Effector memory CD4-positive, alpha-beta T cell (primary cell): Measurements from ENCODE around the gene CDH13.

Experiments
- DNase-seq, 3 donors: peaks; one replicate each; pipeline ENCODE4 v3.0.0-alpha.2; 2020
- H3K27ac ChIP-seq: 2 replicates; pipeline ENCODE4 v1.7.0; 2013; ENCODE audit warnings: mild to moderate bottlenecking, low read length, moderate library complexity; ENCODE audit not compliant: insufficient read depth, poor library complexity, severe bottlenecking
- H3K27me3 ChIP-seq: replicated peaks from 2 replicates; pipeline ENCODE4 v1.7.0; 2013; ENCODE audit warnings: mild to moderate bottlenecking, low read length; ENCODE audit not compliant: insufficient read depth, control insufficient read depth, poor library complexity, severe bottlenecking
- H3K36me3 ChIP-seq: 2 replicates; pipeline ENCODE4 v1.7.0; 2013; ENCODE audit warnings: mild to moderate bottlenecking, low read length, moderate library complexity; ENCODE audit not compliant: control insufficient read depth, insufficient read depth
- H3K4me1 ChIP-seq: 2 replicates; pipeline ENCODE4 v1.7.0; 2013; ENCODE audit warnings: low read length, mild to moderate bottlenecking; ENCODE audit not compliant: control insufficient read depth, insufficient read depth, poor library complexity, severe bottlenecking
- H3K4me3 ChIP-seq: 2 replicates; pipeline ENCODE4 v1.7.0; 2013; ENCODE audit warnings: low read length, low read depth, mild to moderate bottlenecking; ENCODE audit not compliant: insufficient read depth, poor library complexity, severe bottlenecking
- H3K9me3 ChIP-seq: 2 replicates; pipeline ENCODE4 v1.7.0; 2013; ENCODE audit warnings: mild to moderate bottlenecking, low read length, moderate library complexity; ENCODE audit not compliant: control insufficient read depth

The CDH13 gene

DNA sequence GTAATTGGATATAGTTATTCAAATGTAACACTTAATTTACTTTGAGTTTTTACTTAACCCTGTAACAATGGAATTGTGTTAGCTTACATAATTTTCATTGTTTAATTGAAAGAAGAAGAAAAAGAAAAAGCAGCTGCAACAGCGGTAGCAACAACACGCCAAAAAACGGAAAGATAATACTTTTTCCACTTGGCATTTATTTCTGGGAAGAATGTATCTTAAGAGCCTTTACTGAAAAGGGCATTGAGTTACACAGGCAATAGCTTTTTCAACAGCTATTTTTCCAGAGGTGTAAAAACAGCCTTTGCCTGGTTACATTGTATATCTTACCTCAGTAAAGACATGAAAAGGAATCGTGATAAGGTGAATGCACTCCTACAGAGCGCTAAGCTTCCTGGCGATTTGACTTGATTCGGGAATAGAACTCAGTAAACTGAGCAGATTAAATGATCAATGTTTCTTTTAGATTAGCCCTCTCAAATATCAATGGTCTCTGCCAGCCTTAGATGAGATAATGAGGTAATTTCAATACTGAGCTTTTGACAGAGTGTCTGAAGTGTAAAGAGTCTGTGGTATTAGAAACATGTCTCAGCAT is 311.3 kb downstream of the CDH13 start:
- Histone ChIP-seq H3K9me3 (no peaks in the 10 kb centered on the region), H3K27ac (no peak overlapping the region), H3K27me3 (no peaks in the 10 kb centered on the region), H3K36me3 (no peaks in the 10 kb centered on the region), H3K4me3 (no peak overlapping the region), H3K4me1 (no peaks in the 10 kb centered on the region)
- no peak for DNase-seq

DNA sequence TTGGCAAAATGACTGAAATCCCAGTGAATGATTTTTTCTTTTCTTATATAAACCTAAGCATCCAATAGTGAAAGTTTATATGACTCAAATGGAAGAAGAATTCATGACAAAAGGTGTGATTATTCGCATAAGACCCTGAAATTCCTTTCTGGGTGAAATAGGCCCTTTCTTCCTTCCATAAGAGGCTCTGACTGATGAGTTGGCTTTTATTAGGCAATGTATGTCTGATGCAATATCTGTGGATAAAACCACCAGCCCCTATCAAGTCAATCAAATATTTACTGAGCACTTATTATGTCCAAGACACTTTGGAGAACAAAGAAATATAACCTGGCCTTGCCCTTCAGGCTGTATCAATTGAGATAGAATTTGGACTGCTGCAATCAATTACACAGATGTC is 316.6 kb downstream of the CDH13 start:
- no peak overlapping the region for H3K4me3 ChIP-seq
- no peak overlapping the region for H3K27ac ChIP-seq
- no peaks in the 10 kb centered on the region for H3K27me3 ChIP-seq
- no peak for DNase-seq
- H3K36me3 ChIP-seq, result no peaks in the 10 kb centered on the region
- no peaks in the 10 kb centered on the region for H3K9me3 ChIP-seq
- no peaks in the 10 kb centered on the region for H3K4me1 ChIP-seq

DNA sequence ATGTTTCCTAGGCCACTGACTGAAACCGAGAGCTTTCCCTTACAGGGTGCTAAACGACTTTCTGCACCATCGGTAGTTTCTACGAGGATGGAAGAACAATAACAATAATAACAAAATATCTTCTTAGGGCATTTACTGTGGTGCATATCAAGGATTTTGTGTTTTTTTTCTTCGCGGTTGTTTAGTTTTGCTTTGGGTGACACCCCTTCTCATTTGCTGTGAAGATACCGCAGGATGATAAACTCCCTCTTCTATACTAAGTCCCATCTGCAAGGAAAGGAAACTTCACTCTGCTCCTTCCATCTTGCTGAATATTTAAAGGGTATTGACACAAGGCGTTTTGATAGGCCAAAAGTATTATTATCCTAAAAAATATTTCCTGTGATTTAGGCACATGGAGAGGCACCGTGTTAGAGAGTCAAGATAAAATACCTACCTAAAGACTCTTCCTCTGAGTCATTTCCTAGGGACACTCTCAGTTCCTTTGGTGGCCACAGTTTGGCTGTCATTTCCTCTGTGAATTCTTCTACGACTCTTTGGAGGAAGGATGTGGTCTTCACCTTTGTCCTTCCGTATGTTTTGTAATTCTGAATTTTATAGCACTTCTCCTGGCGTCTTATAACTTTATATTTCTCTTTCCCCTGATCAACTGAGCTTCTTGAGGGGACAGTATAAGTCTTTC is 318.8 kb downstream of the CDH13 start:
- DNase-seq, result no peak
- Histone ChIP-seq H3K27me3 (no peaks in the 10 kb centered on the region), H3K27ac (no peak overlapping the region), H3K36me3 (no peaks in the 10 kb centered on the region), H3K9me3 (no peaks in the 10 kb centered on the region), H3K4me1 (no peaks in the 10 kb centered on the region), H3K4me3 (no peak overlapping the region)

- Histone ChIP-seq H3K27me3 (no peaks in the 10 kb centered on the region), H3K27ac (no peak overlapping the region), H3K9me3 (no peaks in the 10 kb centered on the region), H3K4me3 (no peak overlapping the region), H3K36me3 (no peaks in the 10 kb centered on the region), H3K4me1 (no peaks in the 10 kb centered on the region)
- DNase-seq, result no peak
These were observed 320.9 kb downstream of the CDH13 start for GRCh38 chr16:82947698-82948097.

GRCh38 chr16:82949016-82949415 is 322.2 kb downstream of the CDH13 start:
- H3K9me3 ChIP-seq, result no peaks in the 10 kb centered on the region
- no peaks in the 10 kb centered on the region for H3K4me1 ChIP-seq
- H3K4me3 ChIP-seq, result no peak overlapping the region
- H3K27ac ChIP-seq, result no peak overlapping the region
- H3K27me3 ChIP-seq, result no peaks in the 10 kb centered on the region
- no peaks in the 10 kb centered on the region for H3K36me3 ChIP-seq
- DNase-seq, result no peak

DNA sequence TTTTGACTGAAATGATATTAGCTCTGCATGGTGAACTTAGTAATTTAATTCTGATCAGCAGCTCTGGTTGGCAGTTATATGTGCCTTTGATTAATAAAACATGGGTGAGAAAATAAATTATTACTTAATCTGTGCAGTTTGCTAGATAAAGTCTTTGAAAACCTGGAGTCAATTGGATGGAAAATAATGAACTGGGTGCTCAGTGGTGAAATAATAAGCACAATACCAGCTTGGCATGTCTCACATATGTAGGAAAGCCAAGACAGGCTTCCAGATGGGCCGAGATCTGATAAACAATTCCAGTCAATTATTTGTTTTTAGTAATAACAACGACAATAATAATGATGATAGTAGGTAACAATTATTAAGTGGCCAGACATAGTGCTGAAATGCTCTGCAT is 326.7 kb downstream of the CDH13 start:
- no peaks in the 10 kb centered on the region for H3K27me3 ChIP-seq
- no peak overlapping the region for H3K4me3 ChIP-seq
- no peaks in the 10 kb centered on the region for H3K36me3 ChIP-seq
- H3K27ac ChIP-seq, result no peak overlapping the region
- H3K4me1 ChIP-seq, result no peaks in the 10 kb centered on the region
- DNase-seq, result no peak
- H3K9me3 ChIP-seq, result no peaks in the 10 kb centered on the region

GRCh38 chr16:82954224-82954929 is 327.6 kb downstream of the CDH13 start:
- no peak for DNase-seq
- no peak overlapping the region for H3K27ac ChIP-seq
- H3K4me1 ChIP-seq, result no peaks in the 10 kb centered on the region
- H3K36me3 ChIP-seq, result no peaks in the 10 kb centered on the region
- no peaks in the 10 kb centered on the region for H3K27me3 ChIP-seq
- no peak overlapping the region for H3K4me3 ChIP-seq
- no peaks in the 10 kb centered on the region for H3K9me3 ChIP-seq

- Histone ChIP-seq H3K27me3 (no peaks in the 10 kb centered on the region), H3K9me3 (no peaks in the 10 kb centered on the region), H3K4me1 (no peaks in the 10 kb centered on the region), H3K4me3 (no peak overlapping the region), H3K36me3 (no peaks in the 10 kb centered on the region), H3K27ac (no peak overlapping the region)
- DNase-seq, result no peak
These were observed 329.1 kb downstream of the CDH13 start for GRCh38 chr16:82955741-82956348.

- no peaks in the 10 kb centered on the region for H3K27me3 ChIP-seq
- no peaks in the 10 kb centered on the region for H3K36me3 ChIP-seq
- H3K4me3 ChIP-seq, result no peak overlapping the region
- DNase-seq, result no peak
- no peaks in the 10 kb centered on the region for H3K4me1 ChIP-seq
- no peak overlapping the region for H3K27ac ChIP-seq
- H3K9me3 ChIP-seq, result no peaks in the 10 kb centered on the region
These were observed 330.4 kb downstream of the CDH13 start for GRCh38 chr16:82957212-82957611.

DNA sequence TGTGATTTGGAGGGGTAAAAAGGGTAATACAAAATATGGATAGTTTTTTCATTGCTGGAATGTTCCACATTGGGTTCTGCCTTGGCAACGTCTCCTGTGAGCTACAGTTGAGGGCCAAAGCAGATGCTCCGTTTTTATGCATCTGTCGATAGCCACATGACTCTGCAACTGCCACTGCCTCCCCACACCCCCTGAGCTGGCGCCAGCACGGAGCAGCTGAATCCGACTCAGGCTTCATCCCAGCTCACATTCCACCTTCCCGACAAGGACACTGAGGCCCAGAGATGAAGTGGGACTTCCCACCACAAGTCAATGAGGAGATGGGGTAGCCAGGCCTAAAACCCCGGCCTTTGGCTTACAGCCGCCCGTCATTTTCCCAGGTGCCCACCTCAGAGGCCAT is 334.1 kb downstream of the CDH13 start:
- Histone ChIP-seq H3K9me3 (no peaks in the 10 kb centered on the region), H3K4me1 (no peaks in the 10 kb centered on the region), H3K27ac (no peak overlapping the region), H3K36me3 (no peaks in the 10 kb centered on the region), H3K27me3 (no peaks in the 10 kb centered on the region), H3K4me3 (no peak overlapping the region)
- no peak for DNase-seq
